PFSK-1 (cell line): ENCODE results near the gene RPL38.

ENCODE experiments used
- POLR2AphosphoS5 ChIP-seq: IDR thresholded peaks from 2 replicates; pipeline ENCODE4 v1.6.1; 2012; ENCODE audit warnings: low read depth, mild to moderate bottlenecking, control low read depth, low read length, moderate library complexity
- TAF1 ChIP-seq: IDR thresholded peaks from 2 replicates; pipeline ENCODE4 v1.6.1; 2012; ENCODE audit warnings: low read length, control low read depth, borderline replicate concordance; ENCODE audit not compliant: insufficient read depth

DNA sequence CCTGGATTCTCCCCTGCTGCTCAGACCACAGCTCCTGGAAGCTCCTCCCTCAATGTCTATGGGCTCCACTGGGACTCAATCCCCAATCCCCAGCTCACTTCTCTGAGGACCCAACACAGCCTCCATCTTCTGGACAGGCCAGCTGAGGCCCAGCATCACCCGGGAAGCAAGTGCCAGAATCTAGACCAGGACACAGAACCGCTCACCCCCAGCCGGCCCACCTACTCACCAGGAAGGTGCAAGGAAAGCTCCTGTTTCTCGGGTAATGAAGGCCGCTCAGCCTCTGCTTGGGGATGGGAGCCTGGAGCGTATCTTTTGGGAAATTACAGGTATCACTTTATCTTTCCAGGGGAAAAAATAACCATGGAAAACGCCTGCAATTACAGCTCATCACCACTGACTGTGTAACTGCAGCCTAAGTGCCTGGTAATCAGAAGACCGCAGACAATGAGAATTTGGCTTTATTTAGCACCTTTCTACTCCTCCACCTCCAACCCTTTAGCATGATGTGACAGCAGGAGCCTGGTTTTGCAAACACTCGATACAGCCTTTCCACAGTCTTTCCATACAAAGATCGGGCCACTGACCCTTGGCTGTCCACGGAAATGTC lies 49.6 kb upstream of the RPL38 start:
- TF ChIP-seq TAF1 (no peak), POLR2AphosphoS5 (no peak)
